Neuron (in vitro differentiated cells): ENCODE data around the gene ALPG.
"Not testable (repeated sequence)": the region's sequence is repeated elsewhere in the genome, so short reads cannot be mapped to it uniquely, and the experiment has no call there.

Experiments
- H2AFZ ChIP-seq: one replicate; pipeline ENCODE4 v1.6.1; 2013; ENCODE audit warnings: low read depth, mild to moderate bottlenecking, inconsistent platforms, low read length, moderate library complexity
- H3K27me3 ChIP-seq: one replicate; pipeline ENCODE4 v1.6.1; 2013; ENCODE audit warnings: low read length; ENCODE audit not compliant: insufficient read depth
- H3K36me3 ChIP-seq: one replicate; pipeline ENCODE4 v1.6.1; 2013; ENCODE audit warnings: low read length; ENCODE audit not compliant: insufficient read depth
- H3K4me1 ChIP-seq: one replicate; pipeline ENCODE4 v1.6.1; 2013; ENCODE audit warnings: low read length; ENCODE audit not compliant: insufficient read depth
- H3K4me3 ChIP-seq: 2 replicates; pipeline ENCODE4 v1.5.1; 2013; ENCODE audit warnings: mild to moderate bottlenecking, low read length, moderate library complexity
- H3K9me3 ChIP-seq: one replicate; pipeline ENCODE4 v1.6.1; 2013; ENCODE audit warnings: low read length

ALPG gene

GRCh38 chr2:232422051-232422450, 15.4 kb downstream of the ALPG start:
- H3K9me3 ChIP-seq = peaks cover 14% of the 10 kb centered on the region
- no peak overlapping the region for H3K4me3 ChIP-seq
- peaks cover 84% of the 10 kb centered on the region for H3K27me3 ChIP-seq
- peaks cover 10% of the 10 kb centered on the region for H3K4me1 ChIP-seq
- H2AFZ ChIP-seq = no peak overlapping the region
- no peaks in the 10 kb centered on the region for H3K36me3 ChIP-seq

GRCh38 chr2:232422996-232423395, 16.4 kb downstream of the ALPG start:
- not testable (repeated sequence) for H2AFZ ChIP-seq, H3K4me3 ChIP-seq, H3K36me3 ChIP-seq
- H3K27me3 ChIP-seq = peaks cover 75% of the 10 kb centered on the region
- H3K9me3 ChIP-seq = peaks cover 14% of the 10 kb centered on the region
- peaks cover 10% of the 10 kb centered on the region for H3K4me1 ChIP-seq

DNA sequence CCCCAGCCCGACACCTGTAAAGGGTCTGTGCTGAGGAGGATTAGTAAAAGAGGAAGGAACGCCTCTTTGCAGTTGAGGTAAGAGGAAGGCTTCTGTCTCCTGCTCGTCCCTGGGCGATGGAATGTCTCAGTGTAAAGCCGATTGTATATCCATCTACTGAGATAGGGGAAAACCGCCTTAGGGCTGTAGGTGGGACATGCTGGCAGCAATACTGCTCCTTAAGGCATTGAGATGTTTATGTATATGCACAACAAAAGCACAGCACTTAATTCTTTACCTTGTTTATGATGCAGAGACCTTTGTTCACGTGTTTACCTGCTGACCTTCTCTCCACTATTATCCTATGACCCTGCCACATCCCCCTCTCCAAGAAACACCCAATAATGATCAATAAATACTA, 16.8 kb downstream of the ALPG start:
- peaks cover 14% of the 10 kb centered on the region for H3K9me3 ChIP-seq
- not testable (repeated sequence) for H3K4me3 ChIP-seq, H2AFZ ChIP-seq, H3K36me3 ChIP-seq, H3K4me1 ChIP-seq
- peaks cover 71% of the 10 kb centered on the region for H3K27me3 ChIP-seq

- peaks cover 21% of the 10 kb centered on the region for H3K27me3 ChIP-seq
- H3K4me3 ChIP-seq = no peak overlapping the region
- H2AFZ ChIP-seq = no peak overlapping the region
- no peaks in the 10 kb centered on the region for H3K9me3 ChIP-seq
- no peaks in the 10 kb centered on the region for H3K4me1 ChIP-seq
- H3K36me3 ChIP-seq = no peaks in the 10 kb centered on the region
Observed at GRCh38 chr2:232431705-232432590, 25.3 kb downstream of the ALPG start.

GRCh38 chr2:232432598-232433184, 26.0 kb downstream of the ALPG start:
- no peaks in the 10 kb centered on the region for H3K4me1 ChIP-seq
- no peak overlapping the region for H2AFZ ChIP-seq
- no peaks in the 10 kb centered on the region for H3K9me3 ChIP-seq
- H3K4me3 ChIP-seq = no peak overlapping the region
- no peaks in the 10 kb centered on the region for H3K36me3 ChIP-seq
- peaks cover 21% of the 10 kb centered on the region for H3K27me3 ChIP-seq

DNA sequence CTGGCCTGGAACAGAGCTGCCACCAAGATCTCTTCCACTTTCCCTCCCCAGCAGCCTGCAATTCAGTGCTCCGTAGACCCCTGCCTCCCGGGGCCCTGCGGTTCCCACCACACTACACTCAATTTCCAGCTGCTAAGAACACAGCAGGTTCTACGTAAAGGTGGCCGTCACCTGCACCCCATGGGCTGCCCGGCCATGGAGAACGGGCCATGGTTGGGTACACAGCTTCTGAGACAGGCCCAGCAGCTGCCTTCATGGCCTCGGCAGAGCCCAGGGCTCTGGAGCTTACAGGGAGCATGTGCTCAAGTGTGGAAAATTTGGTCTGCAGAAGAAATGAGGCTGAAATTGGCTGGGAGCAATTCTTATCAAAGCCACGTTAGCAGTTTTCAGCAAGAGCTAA, 27.0 kb downstream of the ALPG start:
- not testable (repeated sequence) for H3K4me3 ChIP-seq, H3K4me1 ChIP-seq, H3K9me3 ChIP-seq, H2AFZ ChIP-seq, H3K36me3 ChIP-seq
- H3K27me3 ChIP-seq = peaks cover 26% of the 10 kb centered on the region

DNA sequence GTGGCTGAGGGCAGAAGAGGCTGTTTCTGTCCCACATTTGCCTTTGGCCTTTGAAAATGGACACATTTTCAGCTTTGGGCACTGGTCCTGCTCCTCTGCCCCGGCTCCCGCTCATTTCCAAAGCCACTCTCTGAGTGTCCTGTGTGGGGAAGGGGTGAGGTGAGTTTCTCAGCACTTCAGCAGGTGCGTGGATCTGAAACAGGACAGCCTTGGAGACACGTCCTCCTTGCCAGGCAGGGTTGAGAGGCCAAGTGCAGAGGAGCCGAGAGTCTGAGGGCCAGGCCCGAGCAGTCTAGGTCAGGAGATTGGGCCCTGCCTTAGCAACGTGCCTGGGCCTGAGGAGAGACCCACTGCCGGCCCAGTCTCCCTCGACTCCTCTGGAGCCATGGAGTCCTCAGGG, 27.4 kb downstream of the ALPG start:
- H3K36me3 ChIP-seq = no peaks in the 10 kb centered on the region
- H3K4me1 ChIP-seq = no peaks in the 10 kb centered on the region
- no peak overlapping the region for H2AFZ ChIP-seq
- H3K4me3 ChIP-seq = no peak overlapping the region
- peaks cover 26% of the 10 kb centered on the region for H3K27me3 ChIP-seq
- no peaks in the 10 kb centered on the region for H3K9me3 ChIP-seq

GRCh38 chr2:232434563-232435374, 28.1 kb downstream of the ALPG start:
- Histone ChIP-seq H2AFZ (no peak overlapping the region), H3K9me3 (no peaks in the 10 kb centered on the region), H3K4me1 (no peaks in the 10 kb centered on the region), H3K27me3 (peaks cover 26% of the 10 kb centered on the region), H3K4me3 (no peak overlapping the region), H3K36me3 (no peaks in the 10 kb centered on the region)

DNA sequence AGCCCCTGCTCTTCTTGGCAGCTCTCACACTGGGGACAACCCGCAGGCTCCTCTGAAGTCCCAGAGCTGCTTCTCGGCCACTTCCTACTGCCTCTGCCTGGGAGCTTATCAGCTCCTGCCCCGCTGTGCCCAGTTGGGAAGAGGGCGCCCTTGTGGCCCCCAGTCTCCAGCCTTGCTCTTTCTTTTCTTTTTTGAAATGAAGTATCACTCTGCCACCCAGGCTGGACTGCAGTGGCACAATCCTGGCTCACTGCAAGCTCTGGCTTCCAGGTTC, 28.7 kb downstream of the ALPG start:
- H3K4me3 ChIP-seq = no peak overlapping the region
- H2AFZ ChIP-seq = no peak overlapping the region
- no peaks in the 10 kb centered on the region for H3K36me3 ChIP-seq
- peaks cover 26% of the 10 kb centered on the region for H3K27me3 ChIP-seq
- no peaks in the 10 kb centered on the region for H3K9me3 ChIP-seq
- peaks cover 2% of the 10 kb centered on the region for H3K4me1 ChIP-seq

DNA sequence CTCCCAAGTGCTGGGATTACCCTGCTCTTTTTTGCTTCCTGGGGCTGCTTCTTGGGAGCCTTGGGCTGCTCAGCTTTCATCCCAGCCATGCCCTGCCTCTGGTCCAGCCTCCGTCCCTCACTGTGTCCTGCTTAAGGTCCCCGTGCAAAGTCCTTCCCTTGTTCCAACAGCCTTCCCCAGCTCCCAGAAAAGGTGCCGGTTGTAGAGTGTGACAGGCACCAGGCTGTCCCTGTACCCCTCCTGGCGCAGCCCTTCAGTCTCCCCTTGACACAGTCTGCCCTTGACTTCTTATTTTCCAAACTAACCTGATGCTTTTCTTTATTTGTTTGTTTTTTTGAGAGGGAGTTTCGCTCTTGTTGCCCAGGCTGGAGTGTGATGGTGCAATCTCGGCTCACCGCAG, 29.2 kb downstream of the ALPG start:
- Histone ChIP-seq H3K36me3 (no peaks in the 10 kb centered on the region), H2AFZ (no peak overlapping the region), H3K9me3 (no peaks in the 10 kb centered on the region), H3K27me3 (peaks cover 21% of the 10 kb centered on the region), H3K4me3 (no peak overlapping the region), H3K4me1 (peaks cover 2% of the 10 kb centered on the region)

DNA sequence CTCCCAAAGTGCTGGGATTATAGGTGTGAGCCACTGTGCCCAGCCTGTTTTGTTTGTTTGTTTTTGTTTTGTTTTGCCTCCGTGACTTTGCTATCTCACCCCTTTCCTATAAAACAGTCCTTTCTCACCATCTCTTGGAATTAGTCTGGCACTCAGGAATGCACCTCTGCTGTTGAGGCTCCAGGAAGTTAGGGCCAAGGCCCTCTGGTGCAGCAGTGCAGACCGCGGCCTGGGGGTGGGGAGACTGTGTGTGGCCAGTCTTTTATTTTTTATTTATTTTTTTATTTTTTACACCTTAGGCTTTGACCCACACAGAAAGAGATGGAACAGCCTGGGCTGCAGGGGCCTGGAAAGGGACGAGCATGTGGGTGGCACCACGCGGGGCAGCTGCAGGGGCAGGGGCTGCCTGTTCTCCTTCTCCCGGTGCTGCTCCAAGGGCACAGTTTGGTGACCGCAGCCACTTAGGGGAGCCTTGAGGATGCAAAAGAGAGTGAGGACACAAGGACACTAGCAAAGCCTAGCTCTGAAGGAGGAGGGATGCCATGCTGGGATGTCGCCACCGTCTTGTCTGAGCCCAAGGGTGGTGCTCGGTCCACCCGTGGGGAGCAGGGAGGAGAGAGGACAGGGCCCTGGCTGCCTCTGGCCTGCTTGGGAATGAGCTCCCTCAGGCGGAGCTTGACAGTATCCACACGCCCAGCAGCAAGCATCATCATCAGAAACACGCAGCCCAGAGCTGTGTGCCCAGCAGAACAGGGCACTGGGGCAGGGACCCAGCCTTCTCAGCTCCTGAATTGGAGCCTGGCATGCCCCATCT, 29.9 kb downstream of the ALPG start:
- no peaks in the 10 kb centered on the region for H3K36me3 ChIP-seq
- no peak overlapping the region for H3K4me3 ChIP-seq
- peaks cover 2% of the 10 kb centered on the region for H3K4me1 ChIP-seq
- H2AFZ ChIP-seq = no peak overlapping the region
- peaks cover 26% of the 10 kb centered on the region for H3K27me3 ChIP-seq
- H3K9me3 ChIP-seq = no peaks in the 10 kb centered on the region

DNA sequence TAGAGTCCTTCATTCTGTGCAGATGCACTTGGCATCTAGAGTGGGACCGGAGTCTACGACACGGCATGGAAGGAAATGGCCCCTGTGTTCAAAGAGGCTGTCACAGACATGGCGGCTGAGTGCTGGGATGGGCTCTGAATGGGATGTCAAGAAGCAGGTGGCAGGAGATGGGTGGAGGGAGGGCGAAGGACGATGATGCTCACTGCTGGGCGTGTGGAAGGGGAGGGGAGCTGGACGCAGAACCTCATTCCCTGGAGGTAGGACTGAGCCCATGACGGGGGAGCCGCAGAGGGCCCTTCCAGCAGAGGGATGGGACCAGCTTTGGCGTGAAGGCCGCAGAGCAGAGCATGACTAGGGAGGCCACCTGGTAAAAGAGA, 30.5 kb downstream of the ALPG start:
- Histone ChIP-seq H3K4me3 (no peak overlapping the region), H3K4me1 (peaks cover 2% of the 10 kb centered on the region), H2AFZ (no peak overlapping the region), H3K36me3 (no peaks in the 10 kb centered on the region), H3K9me3 (no peaks in the 10 kb centered on the region), H3K27me3 (peaks cover 30% of the 10 kb centered on the region)

DNA sequence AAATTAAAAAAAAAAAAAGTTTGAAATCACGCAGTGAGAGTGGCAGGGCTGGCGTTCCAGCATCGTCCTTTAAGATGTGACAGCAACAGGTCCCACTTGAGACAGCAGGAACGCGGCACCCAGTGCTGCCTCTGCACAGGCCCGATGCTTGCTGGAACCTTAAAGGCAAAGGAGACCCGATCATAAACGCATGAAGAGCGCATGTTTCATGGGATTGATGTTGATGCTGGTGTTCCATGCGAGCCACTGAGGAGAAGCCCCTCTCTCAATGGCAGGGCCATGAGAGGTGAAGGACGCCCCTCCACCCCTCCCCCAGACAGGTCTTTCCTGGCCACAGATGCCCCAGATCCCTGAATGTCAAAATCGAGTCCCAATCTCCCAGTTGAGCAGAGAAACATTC, 31.4 kb downstream of the ALPG start:
- Histone ChIP-seq H2AFZ (no peak overlapping the region), H3K36me3 (no peaks in the 10 kb centered on the region), H3K9me3 (no peaks in the 10 kb centered on the region), H3K27me3 (peaks cover 28% of the 10 kb centered on the region), H3K4me3 (no peak overlapping the region), H3K4me1 (peaks cover 2% of the 10 kb centered on the region)
